Heart left ventricle (tissue), 16 donors: ENCODE measurements around the gene FOCAD. TPM values are rescaled to one million over a fixed set of nuclear protein-coding genes. Genes with fewer than 3 reads are reported as not detected.

Experiments used
- ATAC-seq, 4 donors: fragments of 200-7000 bp; cut with Tn5 transposase; one replicate each; pipeline ENCODE4 v1.9.1; 2020 to 2022; ENCODE audit warnings: moderate library complexity in 4 of 4, mild to moderate bottlenecking in 3 of 4, moderate number of reproducible peaks in 1 of 4
- DNase-seq, 5 donors: peaks; one replicate each; pipeline ENCODE4 v3.0.0-alpha.2; 2020
- H3K27ac ChIP-seq, 12 donors: fragments of 200-600 bp; sonication (generic) in 4 of 12; one replicate each; pipeline versions ENCODE4 v1.5.0 to v1.8.0; 2016 to 2022; ENCODE audit warnings: mild to moderate bottlenecking in 2 of 12
- H3K27me3 ChIP-seq, 9 donors: fragments of 200-600 bp; sonication (generic) in 2 of 9; one replicate each; pipeline versions ENCODE4 v1.5.1 to v1.8.0; 2016 to 2022; ENCODE audit warnings: mild to moderate bottlenecking in 3 of 9
- H3K36me3 ChIP-seq, 9 donors: fragments of 200-600 bp; sonication (generic) in 2 of 9; one replicate each; pipeline versions ENCODE4 v1.5.0 to v1.8.0; 2018 to 2022; ENCODE audit warnings: mild to moderate bottlenecking in 2 of 9
- H3K4me1 ChIP-seq, 12 donors: fragments of 200-600 bp; sonication (generic) in 4 of 12; one replicate each; pipeline versions ENCODE4 v1.5.0 to v1.8.0; 2016 to 2022; ENCODE audit warnings: mild to moderate bottlenecking in 3 of 12
- H3K4me3 ChIP-seq, 12 donors: fragments of 200-600 bp; sonication (generic) in 4 of 12; one replicate each; pipeline versions ENCODE4 v1.5.0 to v1.8.0; 2017 to 2022; ENCODE audit warnings: mild to moderate bottlenecking in 9 of 12, moderate library complexity in 4 of 12
- H3K9me3 ChIP-seq, 12 donors: fragments of 200-600 bp; sonication (generic) in 4 of 12; one replicate each; pipeline versions ENCODE4 v1.5.0 to v1.8.0; 2016 to 2022; ENCODE audit warnings: mild to moderate bottlenecking in 1 of 12
- CTCF ChIP-seq, 12 donors: fragments of 200-600 bp; sonication (generic) in 4 of 12; IDR thresholded peaks; one replicate each; pipeline versions ENCODE4 v1.5.0 to v1.8.0; 2018 to 2022; ENCODE audit warnings: antibody characterized with exemption in 12 of 12, mild to moderate bottlenecking in 5 of 12
- POLR2A ChIP-seq, 2 donors: fragments of 450-650 bp; IDR thresholded peaks; one replicate each; pipeline ENCODE4 v1.6.1; 2017; ENCODE audit warnings: antibody characterized with exemption in 2 of 2, mild to moderate bottlenecking in 2 of 2, moderate library complexity in 2 of 2
- WGBS, 4 donors: extraction: QIAGEN DNeasy Blood & Tissue Kit in 2 of 4; methylation state at CpG; one replicate each; pipeline versions ENCODE4 v1.1.5 to v1.1.7; 2013 to 2018; 5-methylcytosine and 5-hydroxymethylcytosine counted together
- intact Hi-C, 10 donors: fragments of 100-400 bp; cut with DNase I; formaldehyde crosslinking; loops; one replicate each; pipeline versions ENCODE4 v1.11.1 to v1.14.2; 2022
- polyA plus RNA-seq, 2 donors: library from polyadenylated mRNA; stranded (reverse); fragments of 200-250 nt; gene quantifications; one replicate each; pipeline ENCODE4 v1.2.3, GENCODE V29; 2013
- total RNA-seq, 9 donors: library from RNA; depleted of rRNA in 2 of 9; stranded (reverse); fragments of >200 nt in 2 of 9; fragmentation: NEBNext Ultra II Directional in 3 of 9; extraction: Animal tissue kit (Norgen Biotek cat#: 25700) in 3 of 9; gene quantifications; one replicate each; pipeline versions ENCODE4 v1.1.0 to v1.2.4, GENCODE V29; 2016 to 2023
- donor health status: ischemic (EF 13 %, LVEDD 7.1; RV severe dilation, severe dysfunction).
- donor health status: healthy with polysubstance abuse.
- donor health status: DM: no; HTN: yes; CAD: no.
- donor health status: DM: no; HTN: no; CAD: no.
- donor health status: ischemic (EF 25% LVEDD 6.9; RV normal size, moderate dysfunction).
- donor health status: ischemic (EF 25% LVEDD 5.7; RV mildly dilated, moderate dysfunction).
- donor health status: healthy.
- donor health status: DM: yes; HTN: yes; CAD: no.
- donor health status: ischemic (EF 35%, LVEDD 5.7; RV mildly dilated, moderate dysfunction).
- donor health status: nonischemic (EF 11% LVEDD 7.7; RV severe dilation, severe dysfunction).
- donor health status: DM: yes; HTN: yes; CAD: no.
- donor health status: PGD.
- donor health status: ischemic (EF 29% LVEDD 5.4; RV normal size, mild dysfunction).
- donor health status: nonischemic (EF 23%, LVEDD 6.1; RV moderate dilation, normal function).

FOCAD gene
- total and polyA plus RNA-seq, 11 donors = 8.6 to 39.5 (median 28.3) TPM

DNA sequence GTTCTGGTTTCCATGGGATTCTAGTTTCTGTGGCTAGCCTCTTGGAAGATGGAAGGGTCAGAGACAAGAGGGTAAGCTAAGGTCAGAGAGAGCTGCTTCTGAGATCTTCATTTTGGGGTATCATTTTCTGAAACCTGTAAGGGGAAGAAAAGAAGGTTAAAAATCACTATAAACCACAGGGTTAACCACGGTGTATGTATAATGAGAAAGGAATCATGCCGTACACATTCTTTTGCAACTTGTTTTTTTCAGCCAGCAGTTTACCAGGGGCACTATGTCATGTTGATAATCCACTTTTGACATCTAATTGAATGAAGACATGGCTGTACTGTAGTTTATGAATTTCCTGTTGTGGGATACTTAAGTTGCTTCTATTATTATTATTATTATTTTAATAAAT, 164.4 kb downstream of the FOCAD start:
- no peaks in the 10 kb centered on the region for H3K36me3 ChIP-seq
- WGBS, 4 donors = 80 to 86% (median 83%) methylated on average over 2 of the region's 2 CpGs
- no peak for TF ChIP-seq CTCF (IDR thresholded peaks at IDR 0.05)
- no peak for TF ChIP-seq POLR2A (IDR thresholded peaks at IDR 0.05)
- H3K4me1 ChIP-seq = peaks cover 0 to 3% (median 0%) of the 10 kb centered on the region in 12 donors
- H3K27ac ChIP-seq = no peak overlapping the region
- no peak overlapping the region for H3K4me3 ChIP-seq
- no peaks in the 10 kb centered on the region for H3K27me3 ChIP-seq
- DNase-seq (no peak), ATAC-seq (no peak)
- no peaks in the 10 kb centered on the region for H3K9me3 ChIP-seq
- intact Hi-C loops = no loop called here

GRCh38 chr9:20853866-20854265, 169.8 kb downstream of the FOCAD start:
- intact Hi-C loops = no loop called here
- ATAC-seq (no peak), DNase-seq (no peak)
- no peaks in the 10 kb centered on the region for H3K27me3 ChIP-seq
- no peaks in the 10 kb centered on the region for H3K36me3 ChIP-seq
- 58 to 69% (median 63%) methylated on average over 2 of the region's 2 CpGs for WGBS, 4 donors
- no peak overlapping the region for H3K27ac ChIP-seq
- TF ChIP-seq POLR2A (IDR thresholded peaks at IDR 0.05) = no peak
- TF ChIP-seq CTCF (IDR thresholded peaks at IDR 0.05) = no peak
- peaks cover 0 to 17% (median 0%) of the 10 kb centered on the region in 12 donors for H3K9me3 ChIP-seq
- H3K4me1 ChIP-seq = peaks cover 0 to 6% (median 0%) of the 10 kb centered on the region in 12 donors
- H3K4me3 ChIP-seq = no peak overlapping the region

DNA sequence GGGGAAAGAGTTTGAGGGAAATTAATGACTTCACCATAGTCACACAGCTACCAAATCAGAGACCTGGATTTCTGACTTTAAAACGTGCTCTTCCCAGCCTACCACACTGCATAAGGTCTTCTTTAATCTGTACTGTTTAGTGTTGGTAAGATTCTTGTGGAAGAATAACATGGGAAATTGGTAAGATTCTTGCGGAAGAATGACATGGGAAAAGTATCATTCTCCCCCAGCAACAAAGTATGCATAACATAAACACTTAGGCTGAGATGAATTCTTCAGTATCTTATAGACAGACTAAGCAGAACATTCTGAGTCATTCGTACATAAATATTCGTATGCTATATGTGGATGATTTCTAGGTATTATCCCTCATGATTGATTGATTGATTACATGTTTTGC, 170.4 kb downstream of the FOCAD start:
- ATAC-seq (no peak), DNase-seq (no peak)
- intact Hi-C loops = no loop called here
- no peak overlapping the region for H3K27ac ChIP-seq
- H3K4me3 ChIP-seq = no peak overlapping the region
- H3K36me3 ChIP-seq = no peaks in the 10 kb centered on the region
- peaks cover 0 to 6% (median 0%) of the 10 kb centered on the region in 12 donors for H3K4me1 ChIP-seq
- TF ChIP-seq CTCF (IDR thresholded peaks at IDR 0.05) (no peak), POLR2A (IDR thresholded peaks at IDR 0.05) (no peak)
- WGBS, 4 donors = 79 to 86% (median 82%) methylated on average over 4 of the region's 4 CpGs
- peaks cover 0 to 17% (median 0%) of the 10 kb centered on the region in 12 donors for H3K9me3 ChIP-seq
- H3K27me3 ChIP-seq = no peaks in the 10 kb centered on the region

GRCh38 chr9:20863945-20864344, 179.9 kb downstream of the FOCAD start:
- 45 to 85% (median 79%) methylated on average over 2 of the region's 2 CpGs for WGBS, 4 donors

GRCh38 chr9:20865347-20865746, 181.3 kb downstream of the FOCAD start:
- intact Hi-C loops = no loop called here
- Histone ChIP-seq H3K4me3 (no peak overlapping the region), H3K4me1 (no peaks in the 10 kb centered on the region), H3K36me3 (peaks cover 0 to 14% (median 0%) of the 10 kb centered on the region in 9 donors), H3K27me3 (no peaks in the 10 kb centered on the region), H3K9me3 (no peaks in the 10 kb centered on the region), H3K27ac (no peak overlapping the region)
- 84 to 91% (median 88%) methylated on average over 4 of the region's 4 CpGs for WGBS, 4 donors
- ATAC-seq = no peak
- no peak for DNase-seq
- no peak for TF ChIP-seq POLR2A (IDR thresholded peaks at IDR 0.05)
- TF ChIP-seq CTCF (IDR thresholded peaks at IDR 0.05) = no peak

More at GRCh38 chr9:20863945-20864344, 179.9 kb downstream of the FOCAD start:
- H3K4me1 ChIP-seq = no peaks in the 10 kb centered on the region
- no peak for ATAC-seq
- H3K36me3 ChIP-seq = peaks cover 0 to 14% (median 0%) of the 10 kb centered on the region in 9 donors
- H3K27ac ChIP-seq = no peak overlapping the region
- DNase-seq = no peak
- H3K9me3 ChIP-seq = no peaks in the 10 kb centered on the region
- no peak for TF ChIP-seq POLR2A (IDR thresholded peaks at IDR 0.05)
- H3K4me3 ChIP-seq = no peak overlapping the region
- intact Hi-C loops = no loop called here
- H3K27me3 ChIP-seq = no peaks in the 10 kb centered on the region
